Right forelimb (tissue), 1 donor: ENCODE data around the gene TDRD9.

Experiments used
- DNase-seq: peaks from one replicate; pipeline ENCODE4 v3.0.0-alpha.2; 2018

Gene TDRD9

GRCh38 chr14:104076743-104077142 is 148.5 kb downstream of the TDRD9 start:
- DNase-seq: no peak

GRCh38 chr14:104078031-104078455 is 149.8 kb downstream of the TDRD9 start:
- DNase-seq: peak; percentile 90

- no peak for DNase-seq
Observed at GRCh38 chr14:104080376-104081260, 152.4 kb downstream of the TDRD9 start.

- no peak for DNase-seq
Observed at GRCh38 chr14:104081261-104081835, 153.1 kb downstream of the TDRD9 start.

GRCh38 chr14:104081951-104082464 is 153.8 kb downstream of the TDRD9 start:
- no peak for DNase-seq

- peak; percentile 40 for DNase-seq
Observed at GRCh38 chr14:104082807-104083206, 154.6 kb downstream of the TDRD9 start.

- peak; percentile 40 for DNase-seq
Observed at GRCh38 chr14:104084251-104085002, 156.2 kb downstream of the TDRD9 start.

- DNase-seq: peak; percentile 48
Observed at GRCh38 chr14:104085032-104085888, 157.0 kb downstream of the TDRD9 start, which contains the start of gene ASPG. Gene ASPG, plus strand, starts transcription at chr14:104085700. Its CDS starts 71 bp downstream, at chr14:104085771.

GRCh38 chr14:104085889-104086201 is 157.6 kb downstream of the TDRD9 start:
- no peak for DNase-seq

- DNase-seq: peak; percentile 38
Observed at GRCh38 chr14:104086210-104086660, 158.0 kb downstream of the TDRD9 start.

- DNase-seq: peak; percentile 35
Observed at GRCh38 chr14:104086661-104087461, 158.6 kb downstream of the TDRD9 start.

- no peak for DNase-seq
Observed at GRCh38 chr14:104087505-104087904, 159.2 kb downstream of the TDRD9 start.

GRCh38 chr14:104087981-104088850 is 160.0 kb downstream of the TDRD9 start:
- no peak for DNase-seq

GRCh38 chr14:104090071-104090748 is 162.0 kb downstream of the TDRD9 start:
- no peak for DNase-seq

- DNase-seq: no peak
Observed at GRCh38 chr14:104091061-104091926, 163.0 kb downstream of the TDRD9 start.

- peak; percentile 41 for DNase-seq
Observed at GRCh38 chr14:104091927-104092771, 163.9 kb downstream of the TDRD9 start.

GRCh38 chr14:104092931-104093365 is 164.7 kb downstream of the TDRD9 start:
- no peak for DNase-seq
